ENCODE measurements around the gene COX17. TPM values are rescaled to one million over a fixed set of nuclear protein-coding genes. Genes with fewer than 3 reads are reported as not detected.

Gene COX17
- polyA plus RNA-seq, 2 of the 4 experiments (the other 2 are of a cell fraction), result 79.0 to 149 TPM

DNA sequence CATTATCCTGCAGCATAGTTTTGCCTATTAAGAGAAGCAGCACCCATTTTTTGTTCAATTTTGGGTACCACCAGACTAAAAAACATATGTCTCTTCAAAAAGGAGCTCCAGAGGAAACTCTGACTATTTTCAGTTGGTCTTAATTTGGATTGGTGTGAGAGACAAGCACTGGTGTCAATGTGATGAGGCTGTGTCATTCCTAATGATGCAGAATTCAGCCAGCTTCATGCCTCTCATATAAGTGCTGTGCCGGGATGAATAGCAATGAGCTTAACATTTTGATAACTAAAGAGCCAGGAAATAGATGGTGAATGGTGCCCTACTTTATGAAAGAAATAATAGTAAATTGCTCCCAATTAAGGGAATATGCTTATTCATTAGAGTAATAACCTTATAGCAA lies 32.7 kb downstream of the COX17 start:
- Histone ChIP-seq H3K4me2 (no peak overlapping the region), H3K4me3 (no peak overlapping the region), H3K9me3 (no peaks in the 10 kb centered on the region), H3K27ac (peak overlapping the region in 1 of 2 experiments; percentile 50; a peak in 3 of 6 replicates), H3K4me1 (peaks cover 22% of the 10 kb centered on the region)
- no peak for FAIRE-seq
- ATAC-seq, result no peak
- no peak for TF ChIP-seq EHMT2 (IDR thresholded peaks at IDR 0.05; ENCODE audit: low read depth)
- TF ChIP-seq TFCP2L1 (CRISPR knock-in tag; IDR thresholded peaks at IDR 0.05), result no peak
- no peak for TF ChIP-seq JUNB (IDR thresholded peaks at IDR 0.05)
- TF ChIP-seq, protein P1, sequence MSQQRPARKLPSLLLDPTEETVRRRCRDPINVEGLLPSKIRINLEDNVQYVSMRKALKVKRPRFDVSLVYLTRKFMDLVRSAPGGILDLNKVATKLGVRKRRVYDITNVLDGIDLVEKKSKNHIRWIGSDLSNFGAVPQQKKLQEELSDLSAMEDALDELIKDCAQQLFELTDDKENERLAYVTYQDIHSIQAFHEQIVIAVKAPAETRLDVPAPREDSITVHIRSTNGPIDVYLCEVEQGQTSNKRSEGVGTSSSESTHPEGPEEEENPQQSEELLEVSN (IDR thresholded peaks at IDR 0.05; ENCODE audit: borderline replicate concordance, low read depth), result no peak
- no peak for TF ChIP-seq MAZ (IDR thresholded peaks at IDR 0.05; ENCODE audit: borderline replicate concordance, low read depth, low read length)
- TF ChIP-seq CBX2 (IDR thresholded peaks at IDR 0.05; ENCODE audit: borderline replicate concordance, low read depth), result no peak
- TF ChIP-seq, protein P2, sequence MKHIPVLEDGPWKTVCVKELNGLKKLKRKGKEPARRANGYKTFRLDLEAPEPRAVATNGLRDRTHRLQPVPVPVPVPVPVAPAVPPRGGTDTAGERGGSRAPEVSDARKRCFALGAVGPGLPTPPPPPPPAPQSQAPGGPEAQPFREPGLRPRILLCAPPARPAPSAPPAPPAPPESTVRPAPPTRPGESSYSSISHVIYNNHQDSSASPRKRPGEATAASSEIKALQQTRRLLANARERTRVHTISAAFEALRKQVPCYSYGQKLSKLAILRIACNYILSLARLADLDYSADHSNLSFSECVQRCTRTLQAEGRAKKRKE (CRISPR knock-in tag; IDR thresholded peaks at IDR 0.05; ENCODE audit: low read depth), result no peak
- TF ChIP-seq ZFP36 (IDR thresholded peaks at IDR 0.05; ENCODE audit: borderline replicate concordance, partially characterized antibody), result no peak
- TF ChIP-seq, protein P3, sequence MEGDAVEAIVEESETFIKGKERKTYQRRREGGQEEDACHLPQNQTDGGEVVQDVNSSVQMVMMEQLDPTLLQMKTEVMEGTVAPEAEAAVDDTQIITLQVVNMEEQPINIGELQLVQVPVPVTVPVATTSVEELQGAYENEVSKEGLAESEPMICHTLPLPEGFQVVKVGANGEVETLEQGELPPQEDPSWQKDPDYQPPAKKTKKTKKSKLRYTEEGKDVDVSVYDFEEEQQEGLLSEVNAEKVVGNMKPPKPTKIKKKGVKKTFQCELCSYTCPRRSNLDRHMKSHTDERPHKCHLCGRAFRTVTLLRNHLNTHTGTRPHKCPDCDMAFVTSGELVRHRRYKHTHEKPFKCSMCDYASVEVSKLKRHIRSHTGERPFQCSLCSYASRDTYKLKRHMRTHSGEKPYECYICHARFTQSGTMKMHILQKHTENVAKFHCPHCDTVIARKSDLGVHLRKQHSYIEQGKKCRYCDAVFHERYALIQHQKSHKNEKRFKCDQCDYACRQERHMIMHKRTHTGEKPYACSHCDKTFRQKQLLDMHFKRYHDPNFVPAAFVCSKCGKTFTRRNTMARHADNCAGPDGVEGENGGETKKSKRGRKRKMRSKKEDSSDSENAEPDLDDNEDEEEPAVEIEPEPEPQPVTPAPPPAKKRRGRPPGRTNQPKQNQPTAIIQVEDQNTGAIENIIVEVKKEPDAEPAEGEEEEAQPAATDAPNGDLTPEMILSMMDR (IDR thresholded peaks at IDR 0.05), result no peak
- TF ChIP-seq ZNF302 (CRISPR knock-in tag; IDR thresholded peaks at IDR 0.05), result no peak
- TF ChIP-seq, protein P4, sequence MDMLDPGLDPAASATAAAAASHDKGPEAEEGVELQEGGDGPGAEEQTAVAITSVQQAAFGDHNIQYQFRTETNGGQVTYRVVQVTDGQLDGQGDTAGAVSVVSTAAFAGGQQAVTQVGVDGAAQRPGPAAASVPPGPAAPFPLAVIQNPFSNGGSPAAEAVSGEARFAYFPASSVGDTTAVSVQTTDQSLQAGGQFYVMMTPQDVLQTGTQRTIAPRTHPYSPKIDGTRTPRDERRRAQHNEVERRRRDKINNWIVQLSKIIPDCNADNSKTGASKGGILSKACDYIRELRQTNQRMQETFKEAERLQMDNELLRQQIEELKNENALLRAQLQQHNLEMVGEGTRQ (IDR thresholded peaks at IDR 0.05), result no peak
- no peak for TF ChIP-seq TP53 (CRISPR knock-in tag; IDR thresholded peaks at IDR 0.05)
- TF ChIP-seq ZC3H11A (IDR thresholded peaks at IDR 0.05), result no peak
- TF ChIP-seq FOSL2 (IDR thresholded peaks at IDR 0.05), result no peak
- TF ChIP-seq FOSL2 (CRISPR knock-in tag; IDR thresholded peaks at IDR 0.05), result no peak
- no peak for TF ChIP-seq FOSB (CRISPR knock-in tag; IDR thresholded peaks at IDR 0.05)
- TF ChIP-seq RNF2 (IDR thresholded peaks at IDR 0.05; ENCODE audit: borderline replicate concordance, low read depth), result no peak
- no peak for TF ChIP-seq CHD4 (IDR thresholded peaks at IDR 0.05; ENCODE audit: borderline replicate concordance)
- no peak for DNase-seq (ENCODE audit: low read depth in 1 of 2, low spot score in 1 of 2)
- ChIA-PET CTCF (interaction anchor here (1.0 kb wide), 1 partner anchor 14 kb away, joined by 3 read pairs; no protein-coding TSS in a partner anchor), POLR2A (no interaction called here)
- WGBS (ENCODE audit: missing lambda C conversion rate), result 77% methylated on average over 1 of the region's 1 CpG

DNA sequence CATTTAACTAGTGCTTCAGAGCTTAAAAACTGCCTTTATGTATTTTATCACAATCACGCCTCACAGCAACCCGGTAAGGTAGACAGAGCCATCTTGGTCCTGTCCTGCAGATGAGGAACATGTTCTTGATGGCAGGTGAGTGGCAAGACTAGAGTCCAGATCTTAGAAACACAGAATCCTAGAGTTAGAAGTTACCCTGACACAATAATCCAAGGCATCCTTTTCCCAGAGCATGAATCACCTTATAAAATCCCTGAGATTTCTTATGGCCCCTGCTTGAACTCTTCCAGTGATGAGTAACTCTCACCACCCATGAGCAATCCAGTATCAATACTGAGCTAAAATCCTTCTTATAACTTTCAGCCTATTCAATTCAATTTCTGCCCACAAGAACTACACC lies 33.7 kb downstream of the COX17 start:
- Histone ChIP-seq H3K4me2 (peak overlapping the region; percentile 37), H3K4me3 (no peak overlapping the region), H3K9me3 (no peaks in the 10 kb centered on the region), H3K27ac (peak overlapping the region; percentile 2 to 70; a peak in 4 of 6 replicates), H3K4me1 (peaks cover 29% of the 10 kb centered on the region)
- TF ChIP-seq GATA3 (IDR thresholded peaks at IDR 0.05; ENCODE audit: borderline replicate concordance) (no peak), FOSL2 (IDR thresholded peaks at IDR 0.05) (peak; percentile 9; the same call in 1 of the 2 replicates), FOSL2 (CRISPR knock-in tag; IDR thresholded peaks at IDR 0.05) (peak; percentile 69)
- DNase-seq (ENCODE audit: low read depth in 1 of 2, low spot score in 1 of 2) (peak; percentile 33 to 40), ATAC-seq (peak; percentile 81 to 90), FAIRE-seq (peak; percentile 86)
- POLR2A ChIA-PET, result interaction anchor here (1.0 kb wide), 1 partner anchor 20 kb away, joined by 3 read pairs; no protein-coding TSS in a partner anchor
- CTCF ChIA-PET, result interaction anchor here (1.1 to 2.0 kb wide), 2 partner anchors 14 to 84 kb away, joined by 3 to 5 read pairs; partner anchors contain the start of gene CD80
- 91% methylated on average over 2 of the region's 2 CpGs for WGBS (ENCODE audit: missing lambda C conversion rate)
